Stimulated activated CD8-positive, alpha-beta memory T cell treated with anti-CD3 and anti-CD28 coated beads, Interleukin-2, amount 100 ng/mL, for 48 hours (primary cell): ENCODE data around the gene FMNL3.
"Not testable (repeated sequence)": the region's sequence is repeated elsewhere in the genome, so short reads cannot be mapped to it uniquely, and the experiment has no call there.

ENCODE experiments used
- DNase-seq, 2 donors: peaks; one replicate each; pipeline ENCODE4 v3.0.0-alpha.2; 2020; ENCODE audit warnings: low read depth in 2 of 2

FMNL3 gene

GRCh38 chr12:49717800-49718199, 10.6 kb upstream of the FMNL3 start:
- DNase-seq = not testable (repeated sequence)

- no peak for DNase-seq
These were observed 9.3 kb upstream of the FMNL3 start for GRCh38 chr12:49716553-49716952.

GRCh38 chr12:49713952-49714351, 6.7 kb upstream of the FMNL3 start:
- not testable (repeated sequence) for DNase-seq

- no peak for DNase-seq
These were observed 1.6 kb upstream of the FMNL3 start for GRCh38 chr12:49708851-49709250.

GRCh38 chr12:49707812-49708147, 575 bp upstream of the FMNL3 start:
- DNase-seq = no peak

GRCh38 chr12:49706351-49707127, 666 bp downstream of the FMNL3 start:
- no peak for DNase-seq

GRCh38 chr12:49705479-49706134, 1.6 kb downstream of the FMNL3 start:
- no peak for DNase-seq

- peak; percentile 27 to 43 for DNase-seq
These were observed 3.5 kb downstream of the FMNL3 start for GRCh38 chr12:49703647-49704137.

GRCh38 chr12:49702676-49703215, 4.5 kb downstream of the FMNL3 start:
- DNase-seq = no peak

- no peak for DNase-seq
These were observed 5.2 kb downstream of the FMNL3 start for GRCh38 chr12:49702009-49702408.

GRCh38 chr12:49698619-49699545, 8.3 kb downstream of the FMNL3 start:
- peak; percentile 36 to 40 for DNase-seq

GRCh38 chr12:49697808-49698207, 9.4 kb downstream of the FMNL3 start:
- no peak for DNase-seq

GRCh38 chr12:49696723-49697122, 10.5 kb downstream of the FMNL3 start:
- DNase-seq = no peak

GRCh38 chr12:49693931-49694444, 13.2 kb downstream of the FMNL3 start:
- no peak for DNase-seq

GRCh38 chr12:49692851-49693250, 14.4 kb downstream of the FMNL3 start:
- no peak for DNase-seq

GRCh38 chr12:49689785-49690184, 17.4 kb downstream of the FMNL3 start:
- no peak for DNase-seq

GRCh38 chr12:49689237-49689636, 18.0 kb downstream of the FMNL3 start:
- no peak for DNase-seq

- DNase-seq = no peak
These were observed 19.3 kb downstream of the FMNL3 start for GRCh38 chr12:49687941-49688340.

GRCh38 chr12:49684310-49684854, 22.8 kb downstream of the FMNL3 start:
- no peak for DNase-seq

GRCh38 chr12:49683599-49684309, 23.5 kb downstream of the FMNL3 start:
- DNase-seq = no peak

- no peak for DNase-seq
These were observed 27.1 kb downstream of the FMNL3 start for GRCh38 chr12:49680075-49680474.
